ENCODE data around the gene GLIS2.

GRCh38 chr16:4317532-4318450 is 1.9 kb downstream of the GLIS2 start:
- TF ChIP-seq CTCF (conservative IDR thresholded peaks at IDR 0.05 in 1 of 2, IDR thresholded peaks at IDR 0.05 in 1 of 2; ENCODE audit: low read depth in 1 of 2, low read length in 2 of 2) (no peak), EZH2 (IDR thresholded peaks at IDR 0.05; ENCODE audit: low read length, missing control alignments) (no peak)

All from fibroblast of lung (primary cell).